Heart left ventricle (tissue), 16 donors: ENCODE data around the gene MRPL1. TPM values are rescaled to one million over a fixed set of nuclear protein-coding genes. Genes with fewer than 3 reads are reported as not detected.

Experiments
- ATAC-seq, 4 donors: fragments of 200-7000 bp; cut with Tn5 transposase; one replicate each; pipeline ENCODE4 v1.9.1; 2020 to 2022; ENCODE audit warnings: moderate library complexity in 4 of 4, mild to moderate bottlenecking in 3 of 4, moderate number of reproducible peaks in 1 of 4
- DNase-seq, 5 donors: peaks; one replicate each; pipeline ENCODE4 v3.0.0-alpha.2; 2020
- H3K27ac ChIP-seq, 12 donors: fragments of 200-600 bp; sonication (generic) in 4 of 12; one replicate each; pipeline versions ENCODE4 v1.5.0 to v1.8.0; 2016 to 2022; ENCODE audit warnings: mild to moderate bottlenecking in 2 of 12
- H3K27me3 ChIP-seq, 9 donors: fragments of 200-600 bp; sonication (generic) in 2 of 9; one replicate each; pipeline versions ENCODE4 v1.5.1 to v1.8.0; 2016 to 2022; ENCODE audit warnings: mild to moderate bottlenecking in 3 of 9
- H3K36me3 ChIP-seq, 9 donors: fragments of 200-600 bp; sonication (generic) in 2 of 9; one replicate each; pipeline versions ENCODE4 v1.5.0 to v1.8.0; 2018 to 2022; ENCODE audit warnings: mild to moderate bottlenecking in 2 of 9
- H3K4me1 ChIP-seq, 12 donors: fragments of 200-600 bp; sonication (generic) in 4 of 12; one replicate each; pipeline versions ENCODE4 v1.5.0 to v1.8.0; 2016 to 2022; ENCODE audit warnings: mild to moderate bottlenecking in 3 of 12
- H3K4me3 ChIP-seq, 12 donors: fragments of 200-600 bp; sonication (generic) in 4 of 12; one replicate each; pipeline versions ENCODE4 v1.5.0 to v1.8.0; 2017 to 2022; ENCODE audit warnings: mild to moderate bottlenecking in 9 of 12, moderate library complexity in 4 of 12
- H3K9me3 ChIP-seq, 12 donors: fragments of 200-600 bp; sonication (generic) in 4 of 12; one replicate each; pipeline versions ENCODE4 v1.5.0 to v1.8.0; 2016 to 2022; ENCODE audit warnings: mild to moderate bottlenecking in 1 of 12
- CTCF ChIP-seq, 12 donors: fragments of 200-600 bp; sonication (generic) in 4 of 12; IDR thresholded peaks; one replicate each; pipeline versions ENCODE4 v1.5.0 to v1.8.0; 2018 to 2022; ENCODE audit warnings: antibody characterized with exemption in 12 of 12, mild to moderate bottlenecking in 5 of 12
- POLR2A ChIP-seq, 2 donors: fragments of 450-650 bp; IDR thresholded peaks; one replicate each; pipeline ENCODE4 v1.6.1; 2017; ENCODE audit warnings: antibody characterized with exemption in 2 of 2, mild to moderate bottlenecking in 2 of 2, moderate library complexity in 2 of 2
- WGBS, 4 donors: extraction: QIAGEN DNeasy Blood & Tissue Kit in 2 of 4; methylation state at CpG; one replicate each; pipeline versions ENCODE4 v1.1.5 to v1.1.7; 2013 to 2018; 5-methylcytosine and 5-hydroxymethylcytosine counted together
- intact Hi-C, 10 donors: fragments of 100-400 bp; cut with DNase I; formaldehyde crosslinking; loops; one replicate each; pipeline versions ENCODE4 v1.11.1 to v1.14.2; 2022
- polyA plus RNA-seq, 2 donors: library from polyadenylated mRNA; stranded (reverse); fragments of 200-250 nt; gene quantifications; one replicate each; pipeline ENCODE4 v1.2.3, GENCODE V29; 2013
- total RNA-seq, 9 donors: library from RNA; depleted of rRNA in 2 of 9; stranded (reverse); fragments of >200 nt in 2 of 9; fragmentation: NEBNext Ultra II Directional in 3 of 9; extraction: Animal tissue kit (Norgen Biotek cat#: 25700) in 3 of 9; gene quantifications; one replicate each; pipeline versions ENCODE4 v1.1.0 to v1.2.4, GENCODE V29; 2016 to 2023
- donor health status: ischemic (EF 13 %, LVEDD 7.1; RV severe dilation, severe dysfunction).
- donor health status: healthy with polysubstance abuse.
- donor health status: DM: no; HTN: yes; CAD: no.
- donor health status: DM: no; HTN: no; CAD: no.
- donor health status: ischemic (EF 25% LVEDD 6.9; RV normal size, moderate dysfunction).
- donor health status: ischemic (EF 25% LVEDD 5.7; RV mildly dilated, moderate dysfunction).
- donor health status: healthy.
- donor health status: DM: yes; HTN: yes; CAD: no.
- donor health status: ischemic (EF 35%, LVEDD 5.7; RV mildly dilated, moderate dysfunction).
- donor health status: nonischemic (EF 11% LVEDD 7.7; RV severe dilation, severe dysfunction).
- donor health status: DM: yes; HTN: yes; CAD: no.
- donor health status: PGD.
- donor health status: ischemic (EF 29% LVEDD 5.4; RV normal size, mild dysfunction).
- donor health status: nonischemic (EF 23%, LVEDD 6.1; RV moderate dilation, normal function).

The MRPL1 gene
- total and polyA plus RNA-seq, 11 donors, result 26.9 to 69.4 (median 40.2) TPM

GRCh38 chr4:77911842-77912450, 49.3 kb downstream of the MRPL1 start:
- WGBS, 4 donors, result 86 to 93% (median 90%) methylated on average over 3 of the region's 3 CpGs
- intact Hi-C loops, result no loop called here

GRCh38 chr4:77913348-77913747, 50.7 kb downstream of the MRPL1 start:
- TF ChIP-seq POLR2A (IDR thresholded peaks at IDR 0.05), result no peak
- TF ChIP-seq CTCF (IDR thresholded peaks at IDR 0.05), result no peak
- H3K27ac ChIP-seq, result no peak overlapping the region
- intact Hi-C loops, result no loop called here
- DNase-seq (no peak), ATAC-seq (no peak)
- 90 to 95% (median 93%) methylated on average over 3 of the region's 3 CpGs for WGBS, 4 donors
- no peaks in the 10 kb centered on the region for H3K9me3 ChIP-seq
- no peak overlapping the region for H3K4me3 ChIP-seq
- H3K4me1 ChIP-seq, result no peaks in the 10 kb centered on the region
- H3K36me3 ChIP-seq, result peaks cover 0 to 27% (median 13%) of the 10 kb centered on the region in 9 donors
- H3K27me3 ChIP-seq, result no peaks in the 10 kb centered on the region

More at GRCh38 chr4:77911842-77912450, 49.3 kb downstream of the MRPL1 start:
- Histone ChIP-seq H3K4me3 (no peak overlapping the region), H3K36me3 (peaks cover 0 to 33% (median 18%) of the 10 kb centered on the region in 9 donors), H3K27me3 (no peaks in the 10 kb centered on the region), H3K27ac (no peak overlapping the region), H3K4me1 (no peaks in the 10 kb centered on the region), H3K9me3 (no peaks in the 10 kb centered on the region)
- TF ChIP-seq POLR2A (IDR thresholded peaks at IDR 0.05), result no peak
- no peak for TF ChIP-seq CTCF (IDR thresholded peaks at IDR 0.05)
- DNase-seq, result no peak
- ATAC-seq, result no peak

GRCh38 chr4:77917075-77917474, 54.4 kb downstream of the MRPL1 start:
- Histone ChIP-seq H3K27ac (no peak overlapping the region), H3K27me3 (no peaks in the 10 kb centered on the region), H3K4me1 (peaks cover 0 to 19% (median 4%) of the 10 kb centered on the region in 12 donors), H3K9me3 (no peaks in the 10 kb centered on the region), H3K4me3 (no peak overlapping the region), H3K36me3 (peaks cover 0 to 5% (median 0%) of the 10 kb centered on the region in 9 donors)
- TF ChIP-seq CTCF (IDR thresholded peaks at IDR 0.05), result no peak
- TF ChIP-seq POLR2A (IDR thresholded peaks at IDR 0.05), result no peak
- 94 to 98% (median 95%) methylated on average over 2 of the region's 2 CpGs for WGBS, 4 donors
- DNase-seq (no peak), ATAC-seq (no peak)
- intact Hi-C loops, result no loop called here

- Histone ChIP-seq H3K9me3 (no peaks in the 10 kb centered on the region), H3K27ac (no peak overlapping the region), H3K27me3 (no peaks in the 10 kb centered on the region), H3K4me1 (peaks cover 0 to 22% (median 4%) of the 10 kb centered on the region in 12 donors), H3K36me3 (peaks cover 0 to 5% (median 0%) of the 10 kb centered on the region in 9 donors), H3K4me3 (no peak overlapping the region)
- TF ChIP-seq POLR2A (IDR thresholded peaks at IDR 0.05), result no peak
- intact Hi-C loops, result no loop called here
- DNase-seq (no peak), ATAC-seq (no peak)
- WGBS, 4 donors, result 78 to 97% (median 88%) methylated on average over 5 of the region's 5 CpGs
Measured at GRCh38 chr4:77917601-77918000, 55.0 kb downstream of the MRPL1 start.
